ENCODE measurements around the gene RLBP1.

- no peak for TF ChIP-seq CTCF (IDR thresholded peaks at IDR 0.05)
- no peak for TF ChIP-seq EP300 (IDR thresholded peaks at IDR 0.05)
- no peak for TF ChIP-seq POLR2AphosphoS5 (IDR thresholded peaks at IDR 0.05)
- no peak for TF ChIP-seq POLR2A (IDR thresholded peaks at IDR 0.05; ENCODE audit: low read depth)
Measured at GRCh38 chr15:89161666-89162065, 59.7 kb downstream of the RLBP1 start.

All from esophagus muscularis mucosa (tissue), 4 donors.